Hematopoietic multipotent progenitor cell treated with erythropoietin and hydrocortisone succinate and interleukin-3 and kit ligand, for 17 days (in vitro differentiated cells): ENCODE data around the gene RPSA.
"Not testable (repeated sequence)": the region's sequence is repeated elsewhere in the genome, so short reads cannot be mapped to it uniquely, and the experiment has no call there.

Source experiments
- DNase-seq: peaks from one replicate; pipeline ENCODE4 v3.0.0-alpha.2; 2015; ENCODE audit warnings: low spot score

Gene RPSA

GRCh38 chr3:39406368-39407258 lies at the start of gene RPSA:
Gene RPSA, plus strand, starts transcription at chr3:39406720. Its CDS starts 934 bp downstream, at chr3:39407654.
- DNase-seq, result peak; percentile 96

GRCh38 chr3:39358333-39358732 lies 48.2 kb upstream of the RPSA start:
- DNase-seq, result no peak

- DNase-seq, result no peak
These were observed 45.1 kb upstream of the RPSA start for GRCh38 chr3:39361252-39361927.

GRCh38 chr3:39362192-39362591 lies 44.3 kb upstream of the RPSA start:
- DNase-seq, result no peak

- no peak for DNase-seq
These were observed 43.7 kb upstream of the RPSA start for GRCh38 chr3:39362812-39363211.

- DNase-seq, result not testable (repeated sequence)
These were observed 36.1 kb upstream of the RPSA start for GRCh38 chr3:39370450-39370849.

GRCh38 chr3:39372833-39373232 lies 33.7 kb upstream of the RPSA start:
- DNase-seq, result no peak

GRCh38 chr3:39376959-39377634 lies 29.4 kb upstream of the RPSA start:
- no peak for DNase-seq

GRCh38 chr3:39378088-39378487 lies 28.4 kb upstream of the RPSA start:
- peak; percentile 73 for DNase-seq

- DNase-seq, result no peak
These were observed 27.4 kb upstream of the RPSA start for GRCh38 chr3:39378957-39379777.

- DNase-seq, result no peak
These were observed 26.8 kb upstream of the RPSA start for GRCh38 chr3:39379778-39380155.

GRCh38 chr3:39381432-39381831 lies 25.1 kb upstream of the RPSA start:
- no peak for DNase-seq

GRCh38 chr3:39383045-39383880 lies 23.3 kb upstream of the RPSA start, which contains the start of gene SLC25A38:
Gene SLC25A38, plus strand, starts transcription at chr3:39383370. Its CDS starts 355 bp downstream, at chr3:39383725.
- DNase-seq, result peak; percentile 83

- DNase-seq, result peak; percentile 96
These were observed 22.4 kb upstream of the RPSA start for GRCh38 chr3:39383881-39384664.

- DNase-seq, result no peak
These were observed 21.9 kb upstream of the RPSA start for GRCh38 chr3:39384665-39385000.

GRCh38 chr3:39385456-39386090 lies 20.9 kb upstream of the RPSA start:
- DNase-seq, result peak; percentile 65

- DNase-seq, result peak; percentile 53
These were observed 20.2 kb upstream of the RPSA start for GRCh38 chr3:39386318-39386717.

GRCh38 chr3:39387411-39387975 lies 19.0 kb upstream of the RPSA start:
- peak; percentile 82 for DNase-seq

- DNase-seq, result no peak
These were observed 18.4 kb upstream of the RPSA start for GRCh38 chr3:39388153-39388552.
